ENCODE measurements around the gene FUT6. TPM values are rescaled to one million over a fixed set of nuclear protein-coding genes. Genes with fewer than 3 reads are reported as not detected.
"Not testable (repeated sequence)": the region's sequence is repeated elsewhere in the genome, so short reads cannot be mapped to it uniquely, and the experiment has no call there.

Gene FUT6
- total RNA-seq, 1 donor from 2014 or later: 1.1 TPM

- peaks cover 8% of the 10 kb centered on the region for H3K4me1 ChIP-seq
- H3K4me3 ChIP-seq: no peak overlapping the region
- intact Hi-C loops (cut with DNase I): no loop called here
- H3K27ac ChIP-seq: no peak overlapping the region
- ATAC-seq (peak; percentile 38 to 67), DNase-seq (no peak)
- H3K27me3 ChIP-seq (ENCODE audit: low read depth): peaks cover 33% of the 10 kb centered on the region
- no peaks in the 10 kb centered on the region for H3K9me3 ChIP-seq
- H3K36me3 ChIP-seq: no peaks in the 10 kb centered on the region
- no peak for TF ChIP-seq CTCF (IDR thresholded peaks at IDR 0.05)
Measured at GRCh38 chr19:5880604-5881078, 41.1 kb upstream of the FUT6 start.

DNA sequence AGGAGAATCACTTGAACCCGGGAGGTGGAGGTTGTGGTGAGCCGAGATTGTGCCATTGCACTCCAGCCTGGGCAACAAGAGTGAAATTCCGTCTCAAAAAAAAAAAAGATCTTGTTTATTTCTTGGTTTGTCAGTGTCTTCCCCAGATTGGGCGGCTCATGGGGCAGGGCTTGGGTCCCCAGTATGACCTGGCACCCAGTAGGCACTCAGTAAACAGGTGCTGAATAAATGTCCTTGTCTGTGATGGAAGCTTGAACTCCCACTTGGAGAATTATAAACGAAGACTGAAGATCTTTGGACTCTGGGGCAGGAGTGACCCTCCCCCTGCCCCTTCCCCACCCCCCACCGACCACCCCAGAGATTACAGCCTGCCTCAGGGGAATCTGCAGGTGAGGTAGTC, 40.7 kb upstream of the FUT6 start:
- ATAC-seq (no peak), DNase-seq (no peak)
- peaks cover 33% of the 10 kb centered on the region for H3K27me3 ChIP-seq (ENCODE audit: low read depth)
- intact Hi-C loops (cut with DNase I): no loop called here
- TF ChIP-seq CTCF (IDR thresholded peaks at IDR 0.05): no peak
- no peaks in the 10 kb centered on the region for H3K9me3 ChIP-seq
- no peaks in the 10 kb centered on the region for H3K36me3 ChIP-seq
- no peak overlapping the region for H3K4me3 ChIP-seq
- H3K27ac ChIP-seq: no peak overlapping the region
- peaks cover 8% of the 10 kb centered on the region for H3K4me1 ChIP-seq

DNA sequence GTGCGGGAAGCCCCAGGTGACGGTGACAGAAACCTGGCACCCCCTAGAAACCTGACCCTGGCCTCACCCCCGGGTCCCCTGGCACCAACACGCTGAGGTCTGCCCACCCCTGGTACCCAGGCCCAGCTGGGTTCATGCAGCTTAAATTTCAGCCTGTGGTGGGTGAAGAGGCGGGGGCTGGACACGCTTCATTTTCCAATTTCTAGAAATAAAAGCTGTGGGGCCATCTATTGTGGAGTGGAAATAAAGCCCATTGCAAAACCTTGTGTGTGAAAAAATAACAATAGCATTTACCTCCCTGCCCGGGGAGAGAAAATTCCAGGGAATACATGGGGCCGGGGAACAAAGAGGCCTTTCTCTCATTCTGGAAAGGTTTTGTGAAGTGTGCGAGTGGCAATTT, 38.4 kb upstream of the FUT6 start:
- H3K27ac ChIP-seq: no peak overlapping the region
- TF ChIP-seq CTCF (IDR thresholded peaks at IDR 0.05): no peak
- DNase-seq: no peak

DNA sequence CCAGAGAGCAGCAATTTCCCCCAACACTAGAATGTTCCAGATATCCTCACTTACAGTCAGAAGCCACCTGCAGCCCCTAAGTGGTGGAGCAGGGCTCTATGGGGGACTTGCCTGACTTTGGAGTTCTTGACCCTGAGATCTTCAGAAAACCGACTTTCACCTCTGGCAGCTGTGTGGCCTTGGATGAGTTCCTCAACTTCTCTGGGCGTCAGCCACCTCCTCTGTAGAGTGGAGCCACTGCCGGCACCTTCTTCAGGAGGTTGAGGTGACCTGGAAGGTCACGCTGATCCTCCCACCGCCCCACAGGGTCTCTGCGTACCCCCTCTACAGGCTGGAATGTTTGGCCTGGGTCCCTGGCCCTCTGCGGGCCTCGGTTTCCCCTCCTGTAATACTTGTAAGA, 37.9 kb upstream of the FUT6 start:
- Histone ChIP-seq H3K4me1 (peaks cover 8% of the 10 kb centered on the region), H3K36me3 (no peaks in the 10 kb centered on the region), H3K27me3 (ENCODE audit: low read depth) (peaks cover 33% of the 10 kb centered on the region), H3K4me3 (no peak overlapping the region), H3K27ac (no peak overlapping the region), H3K9me3 (no peaks in the 10 kb centered on the region)
- DNase-seq (no peak), ATAC-seq (no peak)
- intact Hi-C loops (cut with DNase I): no loop called here
- TF ChIP-seq CTCF (IDR thresholded peaks at IDR 0.05): no peak

More for the DNA sequence above, 38.4 kb upstream of the FUT6 start:
- no peaks in the 10 kb centered on the region for H3K36me3 ChIP-seq
- H3K9me3 ChIP-seq: no peaks in the 10 kb centered on the region
- intact Hi-C loops (cut with DNase I): no loop called here
- H3K4me3 ChIP-seq: no peak overlapping the region
- no peak for ATAC-seq
- H3K27me3 ChIP-seq (ENCODE audit: low read depth): peaks cover 33% of the 10 kb centered on the region
- peaks cover 8% of the 10 kb centered on the region for H3K4me1 ChIP-seq

DNA sequence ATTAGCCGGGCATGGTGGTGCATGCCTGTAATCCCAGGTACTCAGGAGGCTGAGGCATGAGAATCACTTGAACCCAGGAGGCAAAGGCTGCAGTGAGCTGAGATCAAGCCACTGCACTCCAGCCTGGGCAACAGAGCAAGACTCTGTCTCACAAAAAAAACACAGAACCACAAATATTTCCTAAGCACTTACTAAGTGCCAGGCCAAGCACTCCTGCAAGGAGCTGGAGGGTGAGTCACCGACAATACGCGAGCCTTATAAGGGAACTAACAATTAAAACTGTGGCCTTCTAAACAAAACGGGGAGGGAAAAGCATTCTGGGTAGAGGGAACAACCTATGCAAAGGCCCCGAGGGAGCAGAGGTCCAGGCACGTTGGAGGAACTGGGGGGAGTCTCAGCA, 35.0 kb upstream of the FUT6 start:
- H3K27ac ChIP-seq; intact Hi-C loops (cut with DNase I); H3K4me1 ChIP-seq; H3K9me3 ChIP-seq; H3K4me3 ChIP-seq; DNase-seq; H3K36me3 ChIP-seq: not testable (repeated sequence)
- ATAC-seq: peak in 1 of 2 donors; percentile 9
- H3K27me3 ChIP-seq (ENCODE audit: low read depth): peaks cover 17% of the 10 kb centered on the region

GRCh38 chr19:5873617-5874199, 34.2 kb upstream of the FUT6 start:
- Histone ChIP-seq H3K36me3 (no peaks in the 10 kb centered on the region), H3K4me3 (no peak overlapping the region), H3K4me1 (no peaks in the 10 kb centered on the region), H3K27ac (no peak overlapping the region), H3K9me3 (no peaks in the 10 kb centered on the region), H3K27me3 (ENCODE audit: low read depth) (peaks cover 11% of the 10 kb centered on the region)
- no peak for TF ChIP-seq CTCF (IDR thresholded peaks at IDR 0.05)
- no peak for ATAC-seq
- no peak for DNase-seq
- intact Hi-C loops (cut with DNase I): no loop called here

Measured in lower lobe of right lung (tissue), 2 donors.